LoVo (cell line): ENCODE data around the gene ARHGEF12.

Source experiments
- DNase-seq: peaks from one replicate; pipeline ENCODE4 v3.0.0-alpha.2; 2016; ENCODE audit warnings: low spot score

ARHGEF12 gene

GRCh38 chr11:120335908-120336640 is at the start of gene ARHGEF12:
TSS of gene ARHGEF12 (plus strand) at chr11:120336413. CDS start at chr11:120337244, 831 bp downstream.
- DNase-seq, result peak; percentile 97

GRCh38 chr11:120288021-120288420 is 48.2 kb upstream of the ARHGEF12 start:
- DNase-seq, result peak; percentile 38

GRCh38 chr11:120289426-120289825 is 46.8 kb upstream of the ARHGEF12 start:
- no peak for DNase-seq

- DNase-seq, result no peak
These were observed 45.3 kb upstream of the ARHGEF12 start for GRCh38 chr11:120290956-120291355.

- DNase-seq, result no peak
These were observed 43.0 kb upstream of the ARHGEF12 start for GRCh38 chr11:120293038-120293800.

- peak; percentile 19 for DNase-seq
These were observed 42.1 kb upstream of the ARHGEF12 start for GRCh38 chr11:120294096-120294495.

GRCh38 chr11:120295099-120295498 is 41.1 kb upstream of the ARHGEF12 start:
- DNase-seq, result peak; percentile 84

- DNase-seq, result no peak
These were observed 39.7 kb upstream of the ARHGEF12 start for GRCh38 chr11:120296554-120296953.

- DNase-seq, result no peak
These were observed 37.8 kb upstream of the ARHGEF12 start for GRCh38 chr11:120298461-120298860.

GRCh38 chr11:120302001-120302805 is 34.0 kb upstream of the ARHGEF12 start:
- peak; percentile 11 for DNase-seq

GRCh38 chr11:120303004-120303637 is 33.1 kb upstream of the ARHGEF12 start:
- peak; percentile 77 for DNase-seq

- DNase-seq, result peak; percentile 70
These were observed 31.7 kb upstream of the ARHGEF12 start for GRCh38 chr11:120304526-120304925.

- DNase-seq, result no peak
These were observed 30.9 kb upstream of the ARHGEF12 start for GRCh38 chr11:120305286-120305685.

- DNase-seq, result peak; percentile 74
These were observed 29.5 kb upstream of the ARHGEF12 start for GRCh38 chr11:120306519-120307242.

- no peak for DNase-seq
These were observed 28.7 kb upstream of the ARHGEF12 start for GRCh38 chr11:120307476-120307875.

- no peak for DNase-seq
These were observed 28.1 kb upstream of the ARHGEF12 start for GRCh38 chr11:120308081-120308480.

- DNase-seq, result no peak
These were observed 25.3 kb upstream of the ARHGEF12 start for GRCh38 chr11:120310870-120311269.

GRCh38 chr11:120314861-120315260 is 21.4 kb upstream of the ARHGEF12 start:
- DNase-seq, result no peak

GRCh38 chr11:120316880-120317688 is 19.1 kb upstream of the ARHGEF12 start:
- DNase-seq, result peak; percentile 81

- DNase-seq, result no peak
These were observed 18.3 kb upstream of the ARHGEF12 start for GRCh38 chr11:120317689-120318480.
